CD4-positive, alpha-beta T cell treated with Interferon alpha-2 for 1 hour (primary cell): Measurements from ENCODE around the gene RAD23B.
A peak's percentile ranks its signal among the peaks of the same experiment; 100 is the strongest.

Experiments used
- DNase-seq, 2 donors: peaks; one replicate each; pipeline ENCODE4 v3.0.0-alpha.2; 2020 to 2022

The RAD23B gene

DNA sequence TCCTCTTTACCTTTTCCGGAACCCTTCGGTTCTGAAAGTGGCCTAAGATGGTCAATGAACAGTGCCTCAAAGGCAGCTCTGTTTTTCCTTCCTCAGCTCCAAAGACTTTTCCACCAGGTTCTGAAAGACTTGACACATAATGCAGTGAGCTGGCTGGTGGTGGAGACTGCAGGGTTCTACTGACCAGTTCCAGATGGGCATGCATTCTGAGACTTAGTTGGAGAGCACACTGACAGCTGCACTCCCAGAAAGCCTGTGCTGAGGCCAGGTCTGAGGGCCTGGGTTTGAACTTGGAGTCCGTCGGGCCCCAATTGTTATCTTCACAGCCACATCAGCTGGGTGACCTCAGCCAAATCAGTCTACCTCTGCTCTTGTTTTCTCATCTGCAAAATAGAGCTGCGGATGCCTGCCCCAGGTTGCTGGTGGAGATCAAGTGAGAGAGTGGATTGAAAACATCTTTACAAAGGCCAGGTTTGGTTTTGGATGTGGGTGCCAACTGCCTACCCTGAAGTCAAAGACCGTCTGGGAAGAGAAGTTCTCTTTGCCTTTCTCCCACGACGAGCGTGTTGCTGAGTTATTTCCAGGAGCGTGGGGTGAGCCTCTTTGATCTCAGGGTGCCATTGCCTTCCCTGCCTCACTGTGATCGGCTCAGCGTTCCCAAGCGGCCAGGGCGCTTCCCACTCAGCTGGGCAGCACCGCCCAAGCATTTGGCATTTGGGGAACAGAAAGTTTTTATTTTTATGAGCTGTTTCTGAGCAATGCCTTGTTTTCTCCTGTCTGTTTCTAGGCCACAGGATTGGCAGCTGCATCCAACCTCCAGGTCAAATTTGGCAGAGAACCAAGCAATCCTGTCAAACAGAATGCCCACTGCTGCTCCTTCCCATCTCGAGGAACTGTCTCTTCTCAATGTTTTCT lies 54.9 kb downstream of the RAD23B start:
- no peak for DNase-seq

GRCh38 chr9:107338911-107339659 lies 56.0 kb downstream of the RAD23B start:
- DNase-seq, result no peak

DNA sequence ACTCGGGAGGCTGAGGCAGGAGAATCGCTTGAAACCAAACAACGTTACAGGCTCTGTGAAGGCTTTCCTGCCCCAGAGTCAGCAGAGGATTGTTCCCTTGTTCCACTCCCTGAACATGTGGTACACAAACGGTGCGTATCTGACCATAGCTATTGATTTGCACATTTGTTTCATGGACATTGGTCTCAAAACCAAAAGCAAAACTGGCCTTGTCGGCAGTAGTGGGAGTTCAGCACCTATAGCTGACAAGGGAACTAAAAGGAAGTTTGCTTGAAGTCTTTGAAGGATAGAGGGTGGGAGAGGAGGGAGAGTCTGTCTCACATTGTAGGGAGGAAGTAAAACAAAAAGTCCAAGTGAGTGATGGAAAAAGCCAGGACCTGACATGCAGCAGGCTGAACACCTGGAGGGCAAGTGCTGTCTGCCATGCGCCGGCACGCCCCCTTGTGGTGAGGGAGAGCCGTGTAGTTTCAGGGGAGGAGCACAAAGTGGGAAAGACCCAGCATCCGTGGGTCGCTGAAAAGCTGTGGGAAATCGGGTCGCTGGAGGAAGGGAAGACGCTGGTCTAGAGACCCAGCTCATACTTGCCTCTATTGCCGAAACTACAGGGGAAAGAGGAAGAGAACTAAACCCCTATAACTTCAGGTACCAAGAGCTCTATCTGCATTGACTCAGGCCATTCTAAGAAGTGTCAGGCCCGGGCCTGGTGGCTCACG lies 58.0 kb downstream of the RAD23B start:
- peak; percentile 71 to 77 for DNase-seq

DNA sequence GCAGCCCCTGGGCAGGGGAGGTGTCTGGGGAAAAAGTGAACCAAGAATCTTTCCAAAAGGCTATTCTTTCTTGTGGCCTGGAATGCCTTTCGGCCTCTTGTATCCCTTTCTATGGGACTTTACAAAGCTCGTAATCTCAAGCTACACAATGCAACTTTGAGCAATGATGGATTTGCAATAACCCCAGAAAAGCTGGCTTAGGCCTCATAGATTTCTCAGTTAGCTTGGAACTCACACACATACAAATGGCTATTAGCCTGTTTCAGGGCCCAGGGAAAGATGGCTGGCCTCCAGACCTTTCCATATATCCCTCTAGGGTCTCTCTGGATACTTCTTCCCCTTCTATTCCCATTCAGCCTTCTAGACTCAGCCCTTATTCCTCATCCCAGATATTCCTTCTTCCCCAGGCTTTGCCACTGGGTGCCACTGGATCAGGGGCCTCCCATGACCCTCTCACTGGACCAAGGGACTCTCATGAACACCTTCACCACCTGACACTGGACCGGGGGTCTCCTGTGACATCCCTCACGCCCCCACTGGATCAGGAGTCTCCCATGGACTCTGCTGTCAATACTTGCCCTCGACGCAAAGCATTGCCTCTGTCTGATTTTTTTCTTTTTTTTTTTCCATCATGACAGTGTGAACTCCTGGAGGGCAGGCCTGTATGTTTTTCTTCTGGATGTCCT lies 59.5 kb downstream of the RAD23B start:
- no peak for DNase-seq

DNA sequence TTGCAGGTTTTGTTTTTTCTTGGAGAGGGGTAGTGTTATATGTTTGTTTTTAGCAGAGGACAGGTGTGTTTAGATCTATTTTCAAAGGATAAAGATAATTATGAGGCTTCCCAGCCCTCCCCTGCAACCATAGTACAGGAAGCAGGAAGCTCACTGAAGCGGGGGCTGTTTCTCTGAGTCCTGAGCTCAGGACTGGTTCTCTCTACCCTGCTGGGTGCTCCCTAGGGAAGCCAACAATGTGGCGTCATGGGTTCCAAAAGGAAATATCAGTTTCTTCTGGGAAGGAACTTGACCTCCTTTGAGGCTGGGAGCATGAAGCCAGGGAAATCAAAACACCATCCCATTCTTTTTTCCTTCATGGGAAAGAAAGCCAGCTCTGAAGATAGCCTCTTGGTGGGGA lies 62.2 kb downstream of the RAD23B start:
- no peak for DNase-seq

DNA sequence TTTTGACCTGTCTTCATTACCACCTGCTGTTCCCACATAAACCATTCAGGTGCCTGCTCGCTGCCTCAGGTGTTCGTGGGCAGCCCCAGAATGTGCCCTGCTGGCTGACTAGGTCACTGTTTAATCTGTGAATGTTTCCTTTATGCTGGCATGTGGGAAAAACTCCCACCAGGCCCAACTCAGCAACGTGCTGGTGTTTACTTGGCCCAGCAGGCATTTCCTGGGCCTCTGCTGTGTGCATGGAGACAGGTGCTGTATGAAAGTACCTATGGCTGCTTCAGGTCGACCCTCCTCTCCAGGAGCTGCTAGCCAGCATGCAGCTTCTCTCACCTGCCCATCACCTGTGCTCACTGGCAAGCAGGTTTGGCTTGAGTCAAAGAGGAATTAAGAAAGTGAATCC lies 65.8 kb downstream of the RAD23B start:
- no peak for DNase-seq

DNA sequence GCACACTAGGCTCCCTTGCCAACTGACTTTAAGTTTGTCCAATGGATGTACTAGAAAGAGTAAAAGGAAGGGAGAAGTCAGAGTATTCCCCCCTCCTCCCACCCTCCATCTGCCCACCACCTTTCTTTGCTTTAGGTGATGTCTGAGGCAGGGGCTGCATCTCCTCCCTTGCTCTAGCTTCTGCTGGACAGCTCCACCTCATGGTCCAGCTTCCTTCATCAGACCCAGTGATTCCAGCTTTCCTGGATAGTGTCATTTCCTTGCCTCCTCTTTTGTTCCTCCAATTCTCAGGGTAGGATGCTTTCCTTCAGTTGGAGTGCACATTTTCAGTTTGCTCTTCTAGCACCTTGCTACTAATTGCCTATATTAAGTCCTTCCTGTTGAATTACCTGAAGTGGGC lies 67.4 kb downstream of the RAD23B start:
- DNase-seq, result no peak

- DNase-seq, result no peak
Measured at GRCh38 chr9:107351382-107352045, 68.4 kb downstream of the RAD23B start.

DNA sequence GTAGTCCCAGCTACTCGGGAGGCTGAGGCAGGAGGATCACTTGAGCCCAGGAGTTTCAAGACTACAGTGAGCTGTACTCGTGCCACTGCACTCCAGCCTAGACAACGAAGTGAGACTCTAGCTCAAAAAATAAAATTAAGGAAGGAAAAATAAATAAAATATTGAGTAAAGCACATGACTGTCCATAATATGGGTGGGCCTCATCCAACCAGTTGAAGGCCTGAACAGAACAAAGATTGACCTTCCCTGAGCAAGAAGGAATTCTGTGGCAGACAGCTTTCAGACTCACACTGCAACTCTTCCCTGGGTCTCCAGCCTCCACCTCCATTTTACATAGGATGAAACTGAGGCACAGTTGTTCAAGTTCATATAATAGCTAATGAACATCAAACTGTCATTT lies 72.3 kb downstream of the RAD23B start:
- DNase-seq, result no peak

DNA sequence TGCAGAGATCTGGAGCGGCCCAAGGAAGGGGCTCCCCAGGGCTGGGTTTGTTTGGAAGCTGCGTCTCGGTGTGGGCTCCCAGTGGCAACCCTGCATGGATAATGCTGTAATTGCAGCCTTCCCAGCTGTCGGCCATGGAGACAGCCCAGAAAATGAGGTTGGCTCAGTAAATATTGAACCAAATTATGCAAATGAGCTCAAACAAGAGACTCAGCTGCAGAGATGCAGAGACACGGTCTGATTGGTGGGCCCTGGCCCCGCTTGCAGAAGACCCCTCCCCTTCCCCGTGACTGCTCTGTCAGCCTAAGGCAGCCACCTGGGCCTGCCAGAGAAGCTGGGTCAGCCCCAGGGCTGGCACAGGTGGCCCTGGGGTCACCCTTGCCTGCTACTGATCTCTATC lies 75.9 kb downstream of the RAD23B start:
- DNase-seq, result no peak

- DNase-seq, result no peak
Measured at GRCh38 chr9:107360098-107360497, 77.0 kb downstream of the RAD23B start.

- no peak for DNase-seq
Measured at GRCh38 chr9:107361816-107362215, 78.7 kb downstream of the RAD23B start.

DNA sequence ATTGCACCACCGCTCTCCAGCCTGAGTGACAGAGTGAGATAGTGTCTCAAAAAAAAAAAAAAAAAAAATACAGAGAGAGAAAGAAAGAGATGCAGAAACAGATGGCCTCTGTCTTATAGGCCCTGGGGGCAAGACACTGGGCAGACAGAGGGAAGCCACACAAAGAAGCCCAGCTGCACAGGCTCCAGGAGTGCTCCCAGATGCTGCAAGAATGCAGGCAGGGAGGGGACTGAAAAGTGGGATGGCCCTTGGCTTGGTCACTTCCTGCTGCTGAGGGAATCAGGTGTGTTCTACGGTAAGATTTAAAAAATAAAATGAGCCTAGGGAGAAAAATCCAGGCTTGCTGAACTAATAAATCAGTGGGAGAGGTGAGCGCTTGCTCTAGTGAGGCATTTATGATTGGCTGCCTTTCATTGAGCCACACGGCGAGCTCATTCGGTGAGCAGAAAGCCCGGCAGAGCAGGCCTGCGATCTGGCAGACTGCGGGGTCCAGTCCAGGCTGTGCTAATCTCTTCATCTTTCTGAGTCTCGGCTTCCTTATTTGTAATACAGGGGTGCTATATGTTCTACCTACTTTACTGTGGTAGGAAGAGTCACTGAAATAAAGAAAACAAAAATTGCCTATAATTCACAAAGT lies 80.6 kb downstream of the RAD23B start:
- DNase-seq, result no peak

- DNase-seq, result no peak
Measured at GRCh38 chr9:107367727-107368502, 84.8 kb downstream of the RAD23B start.

- DNase-seq, result no peak
Measured at GRCh38 chr9:107368696-107369095, 85.6 kb downstream of the RAD23B start.

DNA sequence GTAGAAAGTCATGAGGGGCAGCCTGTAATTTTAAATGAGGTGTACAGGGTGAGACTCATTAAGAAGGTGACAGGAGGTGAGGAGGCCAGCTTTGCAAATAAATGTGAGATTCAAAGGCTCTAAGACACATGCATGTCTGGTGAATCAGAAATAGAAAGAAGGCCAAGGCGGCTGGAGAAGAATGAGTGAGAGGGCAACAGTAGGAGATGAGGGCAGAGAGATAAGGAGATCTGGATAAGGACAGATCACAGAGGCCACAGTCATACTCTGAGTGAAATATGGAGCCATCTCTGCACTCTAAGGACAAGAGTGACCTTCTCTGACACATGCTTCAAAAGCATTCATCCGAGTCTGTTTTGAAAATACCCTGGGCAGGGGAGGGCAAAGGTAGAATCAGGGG lies 90.7 kb downstream of the RAD23B start:
- no peak for DNase-seq

GRCh38 chr9:107375001-107375400 lies 91.9 kb downstream of the RAD23B start:
- DNase-seq, result no peak

DNA sequence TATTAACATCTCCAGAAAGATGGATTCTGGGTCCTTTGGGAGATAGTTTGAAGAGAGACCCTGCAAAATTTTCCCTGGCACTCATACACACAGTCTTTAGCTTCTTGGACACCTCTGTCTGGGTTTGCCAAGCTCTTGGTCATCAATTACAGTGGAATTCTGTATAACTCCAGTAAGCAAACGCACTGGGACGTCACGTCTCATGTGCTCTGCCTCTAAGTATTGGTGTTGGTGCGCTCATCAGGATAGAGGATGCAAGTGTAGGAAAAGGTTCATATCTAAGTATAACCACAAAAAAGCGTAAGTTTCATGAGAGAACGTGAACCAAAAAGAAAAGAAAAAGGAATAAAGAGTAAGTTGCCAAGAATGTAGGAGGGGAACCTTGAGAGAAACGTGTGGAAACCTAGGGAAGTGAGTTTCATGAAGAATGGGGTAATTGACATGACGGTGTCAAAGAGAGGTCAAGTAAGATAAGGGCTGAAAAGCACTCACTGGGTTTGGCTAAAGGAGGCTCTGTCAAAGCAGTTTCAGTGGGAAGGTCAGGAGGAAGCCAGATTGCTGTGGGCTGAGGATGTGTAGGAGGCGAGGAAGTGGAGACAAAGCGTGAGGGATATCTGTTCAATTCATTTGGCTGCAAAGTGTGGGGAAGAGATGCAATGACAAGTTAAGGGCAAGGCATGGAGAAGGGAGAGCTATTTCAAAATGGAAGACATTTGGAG lies 92.7 kb downstream of the RAD23B start:
- DNase-seq, result no peak

GRCh38 chr9:107378006-107378405 lies 94.9 kb downstream of the RAD23B start:
- DNase-seq, result no peak
